ENCODE data around the gene RAD54L2. TPM values are rescaled to one million over a fixed set of nuclear protein-coding genes. Genes with fewer than 3 reads are reported as not detected.
"Not testable (repeated sequence)": the region's sequence is repeated elsewhere in the genome, so short reads cannot be mapped to it uniquely, and the experiment has no call there.

The RAD54L2 gene
- total RNA-seq, 2 donors from 2014 or later, result 41.8 to 42.2 TPM

- Histone ChIP-seq H3K9me3 (no peaks in the 10 kb centered on the region), H3K4me1 (ENCODE audit: control insufficient read depth in 1 of 2, low read depth in 2 of 2) (peaks cover 17% of the 10 kb centered on the region in 2 donors), H3K36me3 (no peaks in the 10 kb centered on the region), H3K27ac (no peak overlapping the region), H3K4me3 (no peak overlapping the region), H3K27me3 (replicated peaks; ENCODE audit: insufficient read depth) (no peaks in the 10 kb centered on the region)
- no peak for DNase-seq (ENCODE audit: low spot score)
- no peak for ATAC-seq (ENCODE audit: insufficient number of reproducible peaks, low FRiP score, low read depth)
- TF ChIP-seq CTCF (IDR thresholded peaks at IDR 0.05), result no peak
Observed at GRCh38 chr3:51535146-51536019, 3.1 kb upstream of the RAD54L2 start.

DNA sequence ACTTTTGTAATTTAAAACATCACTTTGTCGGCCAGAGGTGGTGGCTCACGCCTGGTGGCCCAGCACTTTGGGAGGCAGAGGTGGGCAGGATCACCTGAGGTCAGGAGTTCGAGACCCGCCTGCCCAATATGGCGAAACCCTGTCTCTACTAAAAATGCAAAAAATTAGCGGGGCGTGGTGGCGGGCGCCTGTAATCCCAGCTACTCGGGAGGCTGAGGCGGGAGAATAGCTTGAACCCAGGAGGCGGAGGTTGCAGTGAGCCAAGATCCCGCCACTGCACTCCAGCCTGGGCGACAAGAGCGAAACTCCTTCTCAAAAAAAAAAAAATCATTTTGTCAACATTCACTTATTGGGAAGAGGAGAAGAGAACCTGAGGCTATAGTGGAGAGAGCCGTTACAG, 888 bp upstream of the RAD54L2 start:
- H3K36me3 ChIP-seq; H3K9me3 ChIP-seq; DNase-seq (ENCODE audit: low spot score); ATAC-seq (ENCODE audit: insufficient number of reproducible peaks, low FRiP score, low read depth); H3K27me3 ChIP-seq (replicated peaks; ENCODE audit: insufficient read depth): not testable (repeated sequence)
- Histone ChIP-seq H3K27ac (peak overlapping the region; percentile 89 to 92), H3K4me1 (ENCODE audit: control insufficient read depth in 1 of 2, low read depth in 2 of 2) (peaks cover 19 to 20% of the 10 kb centered on the region in 2 donors), H3K4me3 (peak overlapping the region; percentile 99)

DNA sequence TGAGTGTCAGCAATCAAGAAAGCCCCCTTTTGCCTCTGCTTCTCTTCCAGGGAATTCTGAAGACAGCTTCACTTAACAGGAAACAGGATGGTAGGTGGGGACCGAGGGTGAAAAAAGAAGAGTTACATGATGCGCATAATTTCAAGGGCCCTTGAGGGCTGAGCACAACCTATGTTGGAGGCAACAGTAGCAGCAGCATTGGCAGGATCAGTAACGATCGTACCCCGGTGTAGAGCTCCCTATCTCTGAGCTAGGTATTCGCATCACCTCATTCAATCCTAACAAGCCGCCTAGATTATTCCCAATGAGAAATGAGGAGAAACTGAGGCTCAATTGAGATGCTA, 432 bp upstream of the RAD54L2 start:
- H3K27ac ChIP-seq, result peak overlapping the region; percentile 89 to 92
- no peak for TF ChIP-seq CTCF (IDR thresholded peaks at IDR 0.05)
- no peak for ATAC-seq (ENCODE audit: insufficient number of reproducible peaks, low FRiP score, low read depth)
- no peak for DNase-seq (ENCODE audit: low spot score)
- H3K27me3 ChIP-seq (replicated peaks; ENCODE audit: insufficient read depth), result no peaks in the 10 kb centered on the region
- peaks cover 4% of the 10 kb centered on the region for H3K36me3 ChIP-seq
- H3K4me1 ChIP-seq (ENCODE audit: control insufficient read depth in 1 of 2, low read depth in 2 of 2), result peaks cover 19 to 20% of the 10 kb centered on the region in 2 donors
- peak overlapping the region; percentile 99 for H3K4me3 ChIP-seq
- no peaks in the 10 kb centered on the region for H3K9me3 ChIP-seq

DNA sequence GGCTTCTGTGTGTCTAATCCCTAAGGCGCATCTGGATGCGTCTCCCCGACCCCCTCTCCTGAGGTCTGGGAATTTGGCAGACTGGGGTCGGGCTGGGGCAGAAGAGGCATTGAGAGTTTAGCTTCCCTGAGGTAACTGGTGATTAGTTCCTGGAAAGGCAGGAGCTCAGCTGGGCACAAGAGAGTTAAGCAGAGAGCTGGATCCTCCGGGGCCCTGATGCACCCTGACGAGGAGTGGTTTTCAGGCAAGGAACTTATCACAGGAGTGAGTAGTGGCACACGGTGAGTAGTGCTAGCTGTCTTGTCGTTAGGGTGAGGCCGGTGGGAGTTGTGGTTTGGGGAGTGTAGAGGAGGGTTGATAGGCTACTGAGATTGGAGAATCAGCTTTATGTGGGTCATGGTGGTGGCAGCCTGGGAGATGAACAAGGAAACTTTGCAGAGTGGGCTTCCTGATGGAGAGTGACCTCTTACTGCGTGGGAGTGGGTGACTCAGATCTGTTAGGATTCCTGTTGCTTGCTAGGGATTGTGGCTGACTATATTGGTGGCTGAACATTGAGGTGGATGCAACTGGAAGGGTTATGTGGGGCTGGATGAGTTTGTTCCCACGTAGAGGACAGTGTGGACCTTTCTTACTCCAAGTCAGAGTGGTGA, 897 bp downstream of the RAD54L2 start:
- H3K27ac ChIP-seq, result peak overlapping the region; percentile 89 to 92

GRCh38 chr3:51542596-51542995, 4.1 kb downstream of the RAD54L2 start:
- not testable (repeated sequence) for H3K27ac ChIP-seq; H3K27me3 ChIP-seq (replicated peaks; ENCODE audit: insufficient read depth); DNase-seq (ENCODE audit: low spot score); H3K36me3 ChIP-seq; H3K4me3 ChIP-seq; H3K9me3 ChIP-seq; ATAC-seq (ENCODE audit: insufficient number of reproducible peaks, low FRiP score, low read depth)
- peaks cover 15 to 17% of the 10 kb centered on the region in 2 donors for H3K4me1 ChIP-seq (ENCODE audit: control insufficient read depth in 1 of 2, low read depth in 2 of 2)

More for the DNA sequence above, 897 bp downstream of the RAD54L2 start:
- no peaks in the 10 kb centered on the region for H3K9me3 ChIP-seq
- ATAC-seq (ENCODE audit: insufficient number of reproducible peaks, low FRiP score, low read depth) (no peak), DNase-seq (ENCODE audit: low spot score) (peak; percentile 33)
- peak overlapping the region; percentile 99 for H3K4me3 ChIP-seq
- TF ChIP-seq CTCF (IDR thresholded peaks at IDR 0.05), result no peak
- H3K36me3 ChIP-seq, result peaks cover 4% of the 10 kb centered on the region
- H3K4me1 ChIP-seq (ENCODE audit: control insufficient read depth in 1 of 2, low read depth in 2 of 2), result peaks cover 19 to 20% of the 10 kb centered on the region in 2 donors
- H3K27me3 ChIP-seq (replicated peaks; ENCODE audit: insufficient read depth), result no peaks in the 10 kb centered on the region

Data from thoracic aorta (tissue), 2 donors.